Esophagus squamous epithelium (tissue), 5 donors: ENCODE data around the gene C1QTNF6. TPM values are rescaled to one million over a fixed set of nuclear protein-coding genes. Genes with fewer than 3 reads are reported as not detected.

Source experiments
- DNase-seq: peaks from one replicate; lab custom pipeline; 2025; lab: John Stamatoyannopoulos, UW
- H3K27ac ChIP-seq, 4 donors: fragments of 200-600 bp; sonication (generic); one replicate each; pipeline ENCODE4 v1.5.1; 2016 to 2019; ENCODE audit warnings: mild to moderate bottlenecking in 1 of 4
- H3K27me3 ChIP-seq, 4 donors: fragments of 200-600 bp; sonication (generic); 1 replicate in 3 of 4; 2 replicates in 1 of 4; pipeline versions ENCODE4 v1.5.1 to v1.6.0; 2017 to 2021; ENCODE audit warnings: antibody characterized with exemption in 1 of 4
- H3K36me3 ChIP-seq, 3 donors: fragments of 200-600 bp; sonication (generic); one replicate each; pipeline ENCODE4 v1.5.1; 2016 to 2019
- H3K4me1 ChIP-seq, 3 donors: fragments of 200-600 bp; sonication (generic); one replicate each; pipeline ENCODE4 v1.5.1; 2017 to 2019
- H3K4me3 ChIP-seq, 4 donors: fragments of 200-600 bp; sonication (generic); 1 replicate in 3 of 4; 2 replicates in 1 of 4; pipeline ENCODE4 v1.5.1; 2016 to 2019; ENCODE audit warnings: mild to moderate bottlenecking in 2 of 4, moderate library complexity in 1 of 4
- H3K9me3 ChIP-seq, 3 donors: fragments of 200-600 bp; sonication (generic); one replicate each; pipeline ENCODE4 v1.5.1; 2016 to 2019
- CTCF ChIP-seq, 6 experiments: fragments of 450-650 bp in 4 of 6; fragments of 200-600 bp in 2 of 6; sonication (generic) in 2 of 6; IDR thresholded peaks; one replicate each; pipeline ENCODE4 v1.5.1; 2016 to 2019; ENCODE audit warnings: antibody characterized with exemption in 6 of 6, mild to moderate bottlenecking in 4 of 6, moderate library complexity in 4 of 6
- POLR2A ChIP-seq, 4 donors: fragments of 450-650 bp; IDR thresholded peaks; one replicate each; pipeline ENCODE4 v1.6.1; 2017; ENCODE audit warnings: antibody characterized with exemption in 4 of 4, mild to moderate bottlenecking in 4 of 4, moderate library complexity in 3 of 4
- WGBS, 2 donors: methylation state at CpG; one replicate each; pipeline ENCODE4 v1.1.5; 2018; 5-methylcytosine and 5-hydroxymethylcytosine counted together
- intact Hi-C: fragments of 100-400 bp; cut with DNase I; formaldehyde crosslinking; loops from one replicate; pipeline ENCODE4 v1.15.0; 2022
- total RNA-seq, 4 donors: library from RNA; depleted of rRNA; stranded (reverse); fragments of >200 nt; gene quantifications; one replicate each; pipeline ENCODE4 v1.1.0, GENCODE V29; 2016
- donor health status: DM: yes; HTN: yes; CAD: no.

Gene C1QTNF6
- total RNA-seq, 4 donors from 2014 or later = 1.1 to 1.7 (median 1.4) TPM

GRCh38 chr22:37196539-37197450, 8.7 kb upstream of the C1QTNF6 start:
- TF ChIP-seq POLR2A (IDR thresholded peaks at IDR 0.05) = no peak
- peak in 1 of 6 experiments; percentile 10 for TF ChIP-seq CTCF (IDR thresholded peaks at IDR 0.05)
- Histone ChIP-seq H3K4me1 (peaks cover 28 to 48% (median 30%) of the 10 kb centered on the region in 3 donors), H3K9me3 (no peaks in the 10 kb centered on the region), H3K4me3 (no peak overlapping the region), H3K27ac (peak overlapping the region; percentile 90 to 98 (median 97)), H3K27me3 (no peaks in the 10 kb centered on the region), H3K36me3 (no peaks in the 10 kb centered on the region)
- intact Hi-C loops = no loop called here
- WGBS, 2 donors = 4 to 65% methylated on average over 3 to 9 of the region's 14 CpGs
- DNase-seq = no peak

- peaks cover 28 to 48% (median 30%) of the 10 kb centered on the region in 3 donors for H3K4me1 ChIP-seq
- no peak overlapping the region for H3K4me3 ChIP-seq
- peak overlapping the region; percentile 90 to 98 (median 97) for H3K27ac ChIP-seq
- TF ChIP-seq POLR2A (IDR thresholded peaks at IDR 0.05) (no peak), CTCF (IDR thresholded peaks at IDR 0.05) (no peak)
- no peaks in the 10 kb centered on the region for H3K36me3 ChIP-seq
- 67 to 100% methylated on average over 3 to 4 of the region's 4 CpGs for WGBS, 2 donors
- no peaks in the 10 kb centered on the region for H3K9me3 ChIP-seq
- DNase-seq = no peak
- H3K27me3 ChIP-seq = no peaks in the 10 kb centered on the region
- intact Hi-C loops = no loop called here
Observed at GRCh38 chr22:37195921-37196320, 7.9 kb upstream of the C1QTNF6 start.

GRCh38 chr22:37194750-37195149, 6.7 kb upstream of the C1QTNF6 start:
- peaks cover 27 to 57% (median 27%) of the 10 kb centered on the region in 3 donors for H3K4me1 ChIP-seq
- 75 to 84% methylated on average over 3 of the region's 3 CpGs for WGBS, 2 donors
- DNase-seq = no peak
- H3K4me3 ChIP-seq = no peak overlapping the region
- peak overlapping the region in 1 of 4 donors; percentile 57 for H3K27ac ChIP-seq
- TF ChIP-seq POLR2A (IDR thresholded peaks at IDR 0.05) (no peak), CTCF (IDR thresholded peaks at IDR 0.05) (no peak)
- H3K9me3 ChIP-seq = no peaks in the 10 kb centered on the region
- H3K27me3 ChIP-seq = no peaks in the 10 kb centered on the region
- intact Hi-C loops = no loop called here
- H3K36me3 ChIP-seq = no peaks in the 10 kb centered on the region

GRCh38 chr22:37193629-37194191, 5.7 kb upstream of the C1QTNF6 start:
- H3K27me3 ChIP-seq = no peaks in the 10 kb centered on the region
- H3K27ac ChIP-seq = peak overlapping the region in 3 of 4 donors; percentile 4 to 57 (median 26)
- intact Hi-C loops = no loop called here
- no peaks in the 10 kb centered on the region for H3K36me3 ChIP-seq
- no peak for DNase-seq
- no peak overlapping the region for H3K4me3 ChIP-seq
- 58 to 60% methylated on average over 10 of the region's 10 CpGs for WGBS, 2 donors
- H3K9me3 ChIP-seq = no peaks in the 10 kb centered on the region
- H3K4me1 ChIP-seq = peaks cover 31 to 59% (median 31%) of the 10 kb centered on the region in 3 donors
- TF ChIP-seq POLR2A (IDR thresholded peaks at IDR 0.05) (no peak), CTCF (IDR thresholded peaks at IDR 0.05) (no peak)

- no peaks in the 10 kb centered on the region for H3K9me3 ChIP-seq
- intact Hi-C loops = no loop called here
- WGBS, 2 donors = 94 to 100% methylated on average over 1 of the region's 1 CpG
- no peak for TF ChIP-seq POLR2A (IDR thresholded peaks at IDR 0.05)
- TF ChIP-seq CTCF (IDR thresholded peaks at IDR 0.05) = no peak
- peaks cover 34 to 59% (median 35%) of the 10 kb centered on the region in 3 donors for H3K4me1 ChIP-seq
- H3K4me3 ChIP-seq = no peak overlapping the region
- no peaks in the 10 kb centered on the region for H3K36me3 ChIP-seq
- no peak overlapping the region for H3K27ac ChIP-seq
- no peaks in the 10 kb centered on the region for H3K27me3 ChIP-seq
- DNase-seq = no peak
Observed at GRCh38 chr22:37192741-37193140, 4.7 kb upstream of the C1QTNF6 start.
